ENCODE measurements around the gene ABCC8.
A peak's percentile ranks its signal among the peaks of the same experiment; 100 is the strongest.

The ABCC8 gene

DNA sequence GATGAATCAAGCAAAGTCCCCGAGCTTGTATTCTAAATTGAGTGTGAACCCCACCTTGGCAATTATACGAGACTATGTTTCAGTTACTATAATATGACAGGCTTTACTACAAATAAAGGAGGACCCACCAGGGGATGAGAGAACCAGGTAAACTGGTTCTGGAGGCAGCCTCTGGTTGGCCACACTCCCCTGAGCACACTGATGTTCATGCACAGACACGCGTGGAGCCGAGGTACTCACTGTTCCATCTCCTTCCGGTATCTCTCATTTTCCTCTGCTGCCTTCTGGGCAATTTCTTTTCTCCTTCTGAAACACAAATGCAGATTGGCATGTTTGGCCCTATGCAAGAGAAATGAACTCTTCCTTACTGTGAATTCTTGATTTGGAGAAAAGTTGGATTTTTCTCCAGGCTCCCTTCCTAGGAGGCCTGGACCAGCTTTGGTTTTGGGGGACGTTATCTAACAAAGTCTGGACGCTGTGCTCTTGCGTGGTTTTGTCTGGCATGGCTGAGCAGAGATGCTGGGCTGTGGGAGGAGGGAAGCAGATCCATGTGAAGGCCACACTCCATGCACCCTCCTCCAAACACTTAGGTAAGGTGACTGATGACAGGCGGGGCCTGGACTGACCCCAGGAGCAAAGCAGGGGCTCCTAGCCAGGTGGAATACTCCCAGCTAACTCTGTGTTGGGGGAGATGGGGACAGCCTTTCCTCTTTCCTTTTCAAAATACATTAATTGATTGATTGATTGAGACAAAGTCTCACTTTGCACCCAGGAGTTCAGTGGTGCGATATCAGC lies 44.7 kb upstream of the ABCC8 start:
- Histone ChIP-seq H3K9me3 (ENCODE audit: control insufficient read depth, insufficient read depth, low read depth, low read length) (no peaks in the 10 kb centered on the region), H3K4me1 (ENCODE audit: control insufficient read depth, insufficient read depth, low read length) (no peaks in the 10 kb centered on the region), H3K36me3 (ENCODE audit: control insufficient read depth in 2 of 2, insufficient read depth in 1 of 2, low read length in 2 of 2) (peaks cover 0 to 3% of the 10 kb centered on the region in 2 experiments; a peak in 1 of 3 replicates), H3K4me3 (ENCODE audit: low read depth, low read length) (no peak overlapping the region), H3K27ac (ENCODE audit: extremely low read depth, low read depth, low read length) (no peak overlapping the region)
- TF ChIP-seq ZFP41 (tag by site-specific recombination; IDR thresholded peaks at IDR 0.05; ENCODE audit: borderline replicate concordance) (no peak), ZNF423 (tag by site-specific recombination; IDR thresholded peaks at IDR 0.05) (no peak), ZNF561 (tag by site-specific recombination; IDR thresholded peaks at IDR 0.05; ENCODE audit: borderline replicate concordance) (no peak), ZNF112 (tag by site-specific recombination; IDR thresholded peaks at IDR 0.05) (no peak), ZNF274 (IDR thresholded peaks at IDR 0.05; ENCODE audit: low read length) (no peak), ZNF274 (tag by site-specific recombination; IDR thresholded peaks at IDR 0.05; ENCODE audit: borderline replicate concordance) (no peak), ZNF239 (tag by site-specific recombination; IDR thresholded peaks at IDR 0.05) (no peak), KLF10 (tag by site-specific recombination; IDR thresholded peaks at IDR 0.05) (no peak), ZNF777 (tag by site-specific recombination; IDR thresholded peaks at IDR 0.05; ENCODE audit: borderline replicate concordance) (no peak), MEIS1 (CRISPR knock-in tag; IDR thresholded peaks at IDR 0.05; ENCODE audit: borderline replicate concordance) (no peak)
- TF ChIP-seq, protein P1, sequence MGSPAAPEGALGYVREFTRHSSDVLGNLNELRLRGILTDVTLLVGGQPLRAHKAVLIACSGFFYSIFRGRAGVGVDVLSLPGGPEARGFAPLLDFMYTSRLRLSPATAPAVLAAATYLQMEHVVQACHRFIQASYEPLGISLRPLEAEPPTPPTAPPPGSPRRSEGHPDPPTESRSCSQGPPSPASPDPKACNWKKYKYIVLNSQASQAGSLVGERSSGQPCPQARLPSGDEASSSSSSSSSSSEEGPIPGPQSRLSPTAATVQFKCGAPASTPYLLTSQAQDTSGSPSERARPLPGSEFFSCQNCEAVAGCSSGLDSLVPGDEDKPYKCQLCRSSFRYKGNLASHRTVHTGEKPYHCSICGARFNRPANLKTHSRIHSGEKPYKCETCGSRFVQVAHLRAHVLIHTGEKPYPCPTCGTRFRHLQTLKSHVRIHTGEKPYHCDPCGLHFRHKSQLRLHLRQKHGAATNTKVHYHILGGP (tag by site-specific recombination; IDR thresholded peaks at IDR 0.05), result no peak
- TF ChIP-seq, protein P2, sequence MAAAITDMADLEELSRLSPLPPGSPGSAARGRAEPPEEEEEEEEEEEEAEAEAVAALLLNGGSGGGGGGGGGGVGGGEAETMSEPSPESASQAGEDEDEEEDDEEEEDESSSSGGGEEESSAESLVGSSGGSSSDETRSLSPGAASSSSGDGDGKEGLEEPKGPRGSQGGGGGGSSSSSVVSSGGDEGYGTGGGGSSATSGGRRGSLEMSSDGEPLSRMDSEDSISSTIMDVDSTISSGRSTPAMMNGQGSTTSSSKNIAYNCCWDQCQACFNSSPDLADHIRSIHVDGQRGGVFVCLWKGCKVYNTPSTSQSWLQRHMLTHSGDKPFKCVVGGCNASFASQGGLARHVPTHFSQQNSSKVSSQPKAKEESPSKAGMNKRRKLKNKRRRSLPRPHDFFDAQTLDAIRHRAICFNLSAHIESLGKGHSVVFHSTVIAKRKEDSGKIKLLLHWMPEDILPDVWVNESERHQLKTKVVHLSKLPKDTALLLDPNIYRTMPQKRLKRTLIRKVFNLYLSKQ (tag by site-specific recombination; IDR thresholded peaks at IDR 0.05; ENCODE audit: borderline replicate concordance), result no peak
- TF ChIP-seq, protein P3, sequence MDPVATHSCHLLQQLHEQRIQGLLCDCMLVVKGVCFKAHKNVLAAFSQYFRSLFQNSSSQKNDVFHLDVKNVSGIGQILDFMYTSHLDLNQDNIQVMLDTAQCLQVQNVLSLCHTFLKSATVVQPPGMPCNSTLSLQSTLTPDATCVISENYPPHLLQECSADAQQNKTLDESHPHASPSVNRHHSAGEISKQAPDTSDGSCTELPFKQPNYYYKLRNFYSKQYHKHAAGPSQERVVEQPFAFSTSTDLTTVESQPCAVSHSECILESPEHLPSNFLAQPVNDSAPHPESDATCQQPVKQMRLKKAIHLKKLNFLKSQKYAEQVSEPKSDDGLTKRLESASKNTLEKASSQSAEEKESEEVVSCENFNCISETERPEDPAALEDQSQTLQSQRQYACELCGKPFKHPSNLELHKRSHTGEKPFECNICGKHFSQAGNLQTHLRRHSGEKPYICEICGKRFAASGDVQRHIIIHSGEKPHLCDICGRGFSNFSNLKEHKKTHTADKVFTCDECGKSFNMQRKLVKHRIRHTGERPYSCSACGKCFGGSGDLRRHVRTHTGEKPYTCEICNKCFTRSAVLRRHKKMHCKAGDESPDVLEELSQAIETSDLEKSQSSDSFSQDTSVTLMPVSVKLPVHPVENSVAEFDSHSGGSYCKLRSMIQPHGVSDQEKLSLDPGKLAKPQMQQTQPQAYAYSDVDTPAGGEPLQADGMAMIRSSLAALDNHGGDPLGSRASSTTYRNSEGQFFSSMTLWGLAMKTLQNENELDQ (tag by site-specific recombination; IDR thresholded peaks at IDR 0.05; ENCODE audit: low read depth), result no peak
- ChIA-PET POLR2A (no interaction called here), CTCF (interaction anchor here (0.6 to 2.5 kb wide), 3 partner anchors 138 to 1596 kb away, joined by 4 to 9 read pairs (median 5); no protein-coding TSS in a partner anchor)

DNA sequence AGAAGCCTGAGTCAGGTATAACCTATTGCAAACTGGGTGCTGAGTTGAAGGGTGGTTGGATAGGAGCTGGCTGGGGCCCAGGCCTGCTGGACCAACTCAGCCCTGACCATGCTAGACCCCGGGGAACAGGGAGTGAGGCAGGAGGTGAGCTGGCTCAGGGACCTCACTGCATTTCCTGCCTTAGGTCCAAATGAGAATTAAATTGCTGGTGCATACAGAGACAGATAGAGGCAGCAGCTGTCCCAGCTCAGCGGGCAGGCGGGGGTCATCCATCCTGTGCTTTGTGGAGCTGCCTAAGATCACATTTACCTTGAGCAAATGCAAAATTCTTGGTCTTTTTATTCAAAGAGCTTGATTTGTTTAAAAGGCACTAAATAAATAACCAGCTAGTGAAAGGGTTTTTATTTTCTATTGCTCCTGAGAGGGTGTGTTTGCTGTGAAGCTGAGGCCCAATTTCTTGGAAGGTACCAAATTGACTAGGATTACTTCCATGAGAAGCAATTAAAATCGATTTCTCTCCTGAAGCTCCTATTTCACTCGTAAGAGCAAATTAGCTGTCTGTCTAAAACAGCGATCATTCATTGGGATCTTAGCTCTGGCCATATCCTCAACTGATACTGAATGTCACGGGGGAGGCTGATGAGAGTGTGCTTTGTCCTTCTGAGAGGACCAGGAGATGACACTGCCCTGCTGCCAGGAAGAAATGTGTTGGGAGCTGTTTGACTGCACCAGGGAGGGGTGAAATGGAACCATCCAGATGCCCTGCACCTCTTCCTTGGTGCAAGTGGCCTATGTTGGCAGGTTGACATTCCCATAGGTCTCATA lies 42.6 kb upstream of the ABCC8 start:
- Histone ChIP-seq H3K27ac (ENCODE audit: extremely low read depth, low read depth, low read length) (no peak overlapping the region), H3K36me3 (ENCODE audit: control insufficient read depth in 2 of 2, insufficient read depth in 1 of 2, low read length in 2 of 2) (peaks cover 0 to 3% of the 10 kb centered on the region in 2 experiments; a peak in 1 of 3 replicates), H3K4me1 (ENCODE audit: control insufficient read depth, insufficient read depth, low read length) (no peaks in the 10 kb centered on the region), H3K9me3 (ENCODE audit: control insufficient read depth, insufficient read depth, low read depth, low read length) (no peaks in the 10 kb centered on the region), H3K4me3 (ENCODE audit: low read depth, low read length) (no peak overlapping the region)
- POLR2A ChIA-PET, result no interaction called here
- CTCF ChIA-PET, result interaction anchor here (0.6 to 9.7 kb wide), 9 partner anchors 9 to 289 kb away, joined by 3 to 128 read pairs (median 4); no protein-coding TSS in a partner anchor
- TF ChIP-seq ZNF37A (tag by site-specific recombination; IDR thresholded peaks at IDR 0.05), result no peak
- TF ChIP-seq ZNF266 (tag by site-specific recombination; IDR thresholded peaks at IDR 0.05; ENCODE audit: low read depth), result no peak
- TF ChIP-seq GLI2 (tag by site-specific recombination; IDR thresholded peaks at IDR 0.05; ENCODE audit: borderline replicate concordance, low read depth), result no peak
- TF ChIP-seq, protein P4, sequence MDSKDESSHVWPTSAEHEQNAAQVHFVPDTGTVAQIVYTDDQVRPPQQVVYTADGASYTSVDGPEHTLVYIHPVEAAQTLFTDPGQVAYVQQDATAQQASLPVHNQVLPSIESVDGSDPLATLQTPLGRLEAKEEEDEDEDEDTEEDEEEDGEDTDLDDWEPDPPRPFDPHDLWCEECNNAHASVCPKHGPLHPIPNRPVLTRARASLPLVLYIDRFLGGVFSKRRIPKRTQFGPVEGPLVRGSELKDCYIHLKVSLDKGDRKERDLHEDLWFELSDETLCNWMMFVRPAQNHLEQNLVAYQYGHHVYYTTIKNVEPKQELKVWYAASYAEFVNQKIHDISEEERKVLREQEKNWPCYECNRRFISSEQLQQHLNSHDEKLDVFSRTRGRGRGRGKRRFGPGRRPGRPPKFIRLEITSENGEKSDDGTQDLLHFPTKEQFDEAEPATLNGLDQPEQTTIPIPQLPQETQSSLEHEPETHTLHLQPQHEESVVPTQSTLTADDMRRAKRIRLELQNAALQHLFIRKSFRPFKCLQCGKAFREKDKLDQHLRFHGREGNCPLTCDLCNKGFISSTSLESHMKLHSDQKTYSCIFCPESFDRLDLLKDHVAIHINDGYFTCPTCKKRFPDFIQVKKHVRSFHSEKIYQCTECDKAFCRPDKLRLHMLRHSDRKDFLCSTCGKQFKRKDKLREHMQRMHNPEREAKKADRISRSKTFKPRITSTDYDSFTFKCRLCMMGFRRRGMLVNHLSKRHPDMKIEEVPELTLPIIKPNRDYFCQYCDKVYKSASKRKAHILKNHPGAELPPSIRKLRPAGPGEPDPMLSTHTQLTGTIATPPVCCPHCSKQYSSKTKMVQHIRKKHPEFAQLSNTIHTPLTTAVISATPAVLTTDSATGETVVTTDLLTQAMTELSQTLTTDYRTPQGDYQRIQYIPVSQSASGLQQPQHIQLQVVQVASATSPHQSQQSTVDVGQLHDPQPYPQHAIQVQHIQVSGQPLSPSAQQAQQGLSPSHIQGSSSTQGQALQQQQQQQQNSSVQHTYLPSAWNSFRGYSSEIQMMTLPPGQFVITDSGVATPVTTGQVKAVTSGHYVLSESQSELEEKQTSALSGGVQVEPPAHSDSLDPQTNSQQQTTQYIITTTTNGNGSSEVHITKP (tag by site-specific recombination; IDR thresholded peaks at IDR 0.05), result 0 out of 2 replicates have a peak, but pooled peaks have one; percentile 23
- TF ChIP-seq, protein P5, sequence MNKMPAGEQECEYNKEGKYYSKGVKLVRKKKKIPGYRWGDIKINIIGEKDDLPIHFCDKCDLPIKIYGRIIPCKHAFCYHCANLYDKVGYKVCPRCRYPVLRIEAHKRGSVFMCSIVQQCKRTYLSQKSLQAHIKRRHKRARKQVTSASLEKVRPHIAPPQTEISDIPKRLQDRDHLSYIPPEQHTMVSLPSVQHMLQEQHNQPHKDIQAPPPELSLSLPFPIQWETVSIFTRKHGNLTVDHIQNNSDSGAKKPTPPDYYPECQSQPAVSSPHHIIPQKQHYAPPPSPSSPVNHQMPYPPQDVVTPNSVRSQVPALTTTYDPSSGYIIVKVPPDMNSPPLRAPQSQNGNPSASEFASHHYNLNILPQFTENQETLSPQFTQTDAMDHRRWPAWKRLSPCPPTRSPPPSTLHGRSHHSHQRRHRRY (tag by site-specific recombination; IDR thresholded peaks at IDR 0.05), result no peak
